DOHH2 (cell line): ENCODE results near the gene SOWAHC.
"Not testable (repeated sequence)": the region's sequence is repeated elsewhere in the genome, so short reads cannot be mapped to it uniquely, and the experiment has no call there.

ENCODE experiments used
- EZH2phosphoT487 ChIP-seq: fragments of 200-600 bp; sonication (generic); IDR thresholded peaks from 2 replicates; pipeline ENCODE4 v1.6.1; 2017; ENCODE audit warnings: borderline replicate concordance, mild to moderate bottlenecking, antibody characterized with exemption, low read length, moderate library complexity, mixed read lengths
- TF ChIP-seq, protein P1 (sequence below): fragments of 200-600 bp; sonication (generic); IDR thresholded peaks from one replicate; pipeline ENCODE4 v1.5.1; 2014; ENCODE audit warnings: antibody characterized with exemption, mild to moderate bottlenecking, low read depth, low read length; ENCODE audit not compliant: poor library complexity, severe bottlenecking

DNA sequence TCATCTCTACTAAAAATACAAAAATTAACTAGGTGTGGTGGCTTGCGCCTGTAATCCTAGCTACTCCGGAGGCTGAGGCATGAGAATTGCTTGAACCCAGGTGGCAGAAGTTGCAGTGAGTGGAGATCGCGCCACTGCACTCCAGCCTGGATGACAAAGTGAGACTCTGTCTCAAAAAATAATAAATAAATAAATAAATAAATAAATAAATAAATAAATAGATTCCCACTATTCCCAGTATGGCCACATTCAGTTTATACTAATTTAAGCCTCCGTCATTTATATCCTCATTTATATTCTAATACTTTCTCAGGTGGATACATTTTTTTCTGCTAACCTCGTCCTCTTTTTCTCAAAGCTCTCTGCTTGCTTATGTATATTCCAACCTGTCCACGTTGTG, 14.2 kb downstream of the SOWAHC start:
- TF ChIP-seq, protein P1, sequence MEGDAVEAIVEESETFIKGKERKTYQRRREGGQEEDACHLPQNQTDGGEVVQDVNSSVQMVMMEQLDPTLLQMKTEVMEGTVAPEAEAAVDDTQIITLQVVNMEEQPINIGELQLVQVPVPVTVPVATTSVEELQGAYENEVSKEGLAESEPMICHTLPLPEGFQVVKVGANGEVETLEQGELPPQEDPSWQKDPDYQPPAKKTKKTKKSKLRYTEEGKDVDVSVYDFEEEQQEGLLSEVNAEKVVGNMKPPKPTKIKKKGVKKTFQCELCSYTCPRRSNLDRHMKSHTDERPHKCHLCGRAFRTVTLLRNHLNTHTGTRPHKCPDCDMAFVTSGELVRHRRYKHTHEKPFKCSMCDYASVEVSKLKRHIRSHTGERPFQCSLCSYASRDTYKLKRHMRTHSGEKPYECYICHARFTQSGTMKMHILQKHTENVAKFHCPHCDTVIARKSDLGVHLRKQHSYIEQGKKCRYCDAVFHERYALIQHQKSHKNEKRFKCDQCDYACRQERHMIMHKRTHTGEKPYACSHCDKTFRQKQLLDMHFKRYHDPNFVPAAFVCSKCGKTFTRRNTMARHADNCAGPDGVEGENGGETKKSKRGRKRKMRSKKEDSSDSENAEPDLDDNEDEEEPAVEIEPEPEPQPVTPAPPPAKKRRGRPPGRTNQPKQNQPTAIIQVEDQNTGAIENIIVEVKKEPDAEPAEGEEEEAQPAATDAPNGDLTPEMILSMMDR = not testable (repeated sequence)
- not testable (repeated sequence) for TF ChIP-seq EZH2phosphoT487
